Small intestine (tissue), 7 donors: ENCODE measurements around the gene NDUFB3. TPM values are rescaled to one million over a fixed set of nuclear protein-coding genes. Genes with fewer than 3 reads are reported as not detected.

Source experiments
- DNase-seq, 2 donors: peaks; one replicate each; pipeline versions ENCODE4 v3.0.0 to v3.0.0-alpha.2; 2013
- FAIRE-seq: peaks from 2 replicates; lab custom pipeline; 2012; peaks lifted over from hg19 to GRCh38; lab: Jason Lieb, UNC
- H3K27ac ChIP-seq, 3 donors: one replicate each; pipeline ENCODE4 v1.5.1; 2013; ENCODE audit warnings: low read length in 2 of 3, mild to moderate bottlenecking in 2 of 3, control low read depth in 1 of 3, inconsistent platforms in 1 of 3, low read depth in 1 of 3, moderate library complexity in 1 of 3
- H3K27me3 ChIP-seq, 3 donors: one replicate each; pipeline ENCODE4 v1.6.1; 2013; ENCODE audit warnings: low read length in 3 of 3, inconsistent platforms in 1 of 3; ENCODE audit not compliant: control insufficient read depth in 3 of 3, insufficient read depth in 3 of 3
- H3K36me3 ChIP-seq, 3 donors: one replicate each; pipeline ENCODE4 v1.6.1; 2013; ENCODE audit warnings: low read length in 3 of 3, inconsistent platforms in 1 of 3, low read depth in 1 of 3, mild to moderate bottlenecking in 1 of 3, moderate library complexity in 1 of 3; ENCODE audit not compliant: control insufficient read depth in 3 of 3, insufficient read depth in 2 of 3
- H3K4me1 ChIP-seq, 3 donors: one replicate each; pipeline ENCODE4 v1.6.1; 2013; ENCODE audit warnings: low read length in 2 of 3, inconsistent platforms in 1 of 3, low read depth in 1 of 3, mild to moderate bottlenecking in 1 of 3, moderate library complexity in 1 of 3; ENCODE audit not compliant: control insufficient read depth in 3 of 3, insufficient read depth in 2 of 3
- H3K4me3 ChIP-seq, 3 donors: one replicate each; pipeline ENCODE4 v1.5.1; 2013; ENCODE audit warnings: low read length in 3 of 3, control low read depth in 1 of 3, inconsistent platforms in 1 of 3, low read depth in 1 of 3, mild to moderate bottlenecking in 1 of 3, moderate library complexity in 1 of 3
- H3K9me3 ChIP-seq, 2 donors: one replicate each; pipeline ENCODE4 v1.6.1; 2013; ENCODE audit warnings: low read depth in 1 of 2, low read length in 1 of 2; ENCODE audit not compliant: control insufficient read depth in 2 of 2, insufficient read depth in 1 of 2
- WGBS, 3 donors: extraction: QIAGEN DNeasy Blood & Tissue Kit; methylation state at CpG; one replicate each; pipeline ENCODE4 v1.1.7; 2013; 5-methylcytosine and 5-hydroxymethylcytosine counted together
- polyA plus RNA-seq, 4 donors: library from polyadenylated mRNA; stranded (reverse) in 3 of 4; unstranded in 1 of 4; fragments of 200-250 nt in 3 of 4; fragments of 120-200 nt in 1 of 4; gene quantifications; one replicate each; pipeline versions ENCODE4 v1.2.1 to v1.2.3, GENCODE V29; 2013
- donor health status: healthy with polysubstance abuse.
- donor health status: control.
- donor health status: control.
- donor health status: Bipolar disorder and iron deficiency.
- donor health status: healthy.

The NDUFB3 gene
- polyA plus RNA-seq, 4 donors, result 81.3 to 174 (median 135) TPM

GRCh38 chr2:201126308-201127151 is 54.7 kb downstream of the NDUFB3 start:
- 4 to 11% (median 5%) methylated on average over 9 of the region's 9 CpGs for WGBS, 3 donors
- peak overlapping the region in 1 of 3 donors; percentile 23 for H3K4me3 ChIP-seq
- H3K27me3 ChIP-seq, result no peaks in the 10 kb centered on the region
- no peak for FAIRE-seq
- peaks cover 26 to 70% (median 49%) of the 10 kb centered on the region in 3 donors for H3K4me1 ChIP-seq
- peaks cover 4 to 21% (median 5%) of the 10 kb centered on the region in 3 donors for H3K36me3 ChIP-seq
- DNase-seq, result peak; percentile 36 to 56
- no peaks in the 10 kb centered on the region for H3K9me3 ChIP-seq
- H3K27ac ChIP-seq, result peak overlapping the region; percentile 80 to 96 (median 81)

DNA sequence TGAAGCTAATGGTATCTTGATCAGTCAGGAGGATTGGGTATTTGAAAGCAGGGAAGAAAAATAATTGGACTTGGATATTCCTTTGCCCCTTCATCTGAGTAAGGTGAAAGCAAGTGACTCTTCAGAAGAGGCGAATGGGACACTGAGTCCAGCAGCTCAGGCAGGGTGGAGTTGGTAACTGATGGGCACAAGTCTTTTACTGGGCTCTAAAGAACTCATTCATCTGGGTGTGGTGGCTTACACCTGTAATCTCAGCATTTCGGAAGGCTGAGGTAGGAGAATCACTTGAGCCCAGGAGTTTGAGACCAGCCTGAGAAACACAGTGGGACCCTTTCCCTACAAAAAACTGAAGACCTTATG is 55.3 kb downstream of the NDUFB3 start:
- peak overlapping the region in 1 of 3 donors; percentile 23 for H3K4me3 ChIP-seq
- peak in 1 of 2 donors; percentile 84 for DNase-seq
- 8 to 42% (median 22%) methylated on average over 2 of the region's 2 CpGs for WGBS, 3 donors
- H3K36me3 ChIP-seq, result peaks cover 4 to 23% (median 5%) of the 10 kb centered on the region in 3 donors
- no peak for FAIRE-seq
- H3K9me3 ChIP-seq, result no peaks in the 10 kb centered on the region
- no peaks in the 10 kb centered on the region for H3K27me3 ChIP-seq
- H3K27ac ChIP-seq, result peak overlapping the region; percentile 80 to 96 (median 81)
- peaks cover 26 to 71% (median 52%) of the 10 kb centered on the region in 3 donors for H3K4me1 ChIP-seq

GRCh38 chr2:201127570-201127969 is 55.8 kb downstream of the NDUFB3 start:
- Histone ChIP-seq H3K27ac (peak overlapping the region; percentile 80 to 96 (median 81)), H3K27me3 (no peaks in the 10 kb centered on the region), H3K9me3 (no peaks in the 10 kb centered on the region), H3K4me3 (peak overlapping the region in 1 of 3 donors; percentile 21), H3K4me1 (peaks cover 22 to 70% (median 48%) of the 10 kb centered on the region in 3 donors), H3K36me3 (peaks cover 5 to 21% (median 5%) of the 10 kb centered on the region in 3 donors)
- WGBS, 3 donors, result 27 to 40% (median 28%) methylated on average over 5 of the region's 5 CpGs
- DNase-seq (no peak), FAIRE-seq (no peak)

- DNase-seq, result no peak
- H3K9me3 ChIP-seq, result no peaks in the 10 kb centered on the region
- peaks cover 5 to 22% (median 8%) of the 10 kb centered on the region in 3 donors for H3K36me3 ChIP-seq
- H3K27me3 ChIP-seq, result no peaks in the 10 kb centered on the region
- no peak overlapping the region for H3K4me3 ChIP-seq
- 73 to 80% (median 76%) methylated on average over 1 of the region's 1 CpG for WGBS, 3 donors
- H3K27ac ChIP-seq, result peak overlapping the region in 1 of 3 donors; percentile 96
- FAIRE-seq, result no peak
- peaks cover 20 to 67% (median 45%) of the 10 kb centered on the region in 3 donors for H3K4me1 ChIP-seq
These were observed 56.2 kb downstream of the NDUFB3 start for GRCh38 chr2:201128033-201128432.

DNA sequence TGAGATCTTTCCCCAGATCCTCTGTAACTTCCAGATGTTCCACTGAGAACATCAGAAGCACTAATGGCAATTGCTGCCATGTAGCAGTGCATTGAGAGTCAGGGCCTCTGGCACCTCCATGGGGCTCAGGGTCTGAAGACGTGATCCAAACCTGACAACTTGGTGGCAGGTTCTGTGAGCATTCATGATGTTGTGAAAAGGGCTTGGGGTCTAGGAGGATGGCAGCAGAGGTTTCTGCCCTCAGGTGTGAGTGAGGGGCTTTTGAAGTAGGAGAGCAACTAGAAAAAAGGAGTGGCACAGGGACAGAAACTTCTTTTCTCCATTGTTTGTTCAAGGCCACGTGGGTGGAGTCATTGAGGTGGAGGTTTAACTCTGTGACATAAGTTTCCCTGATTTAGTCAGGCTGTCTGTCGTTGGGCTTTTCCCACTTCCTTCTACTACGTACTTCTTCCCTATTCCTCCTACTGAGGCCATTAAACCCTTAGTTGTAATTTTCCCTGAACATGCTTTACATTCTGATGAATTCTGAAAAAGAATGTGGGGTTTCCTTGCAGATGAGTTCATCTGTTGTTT is 57.2 kb downstream of the NDUFB3 start:
- H3K9me3 ChIP-seq, result no peaks in the 10 kb centered on the region
- H3K27ac ChIP-seq, result peak overlapping the region; percentile 53 to 88 (median 75)
- DNase-seq, result peak; percentile 77 to 78
- H3K4me1 ChIP-seq, result peaks cover 14 to 59% (median 40%) of the 10 kb centered on the region in 3 donors
- H3K27me3 ChIP-seq, result no peaks in the 10 kb centered on the region
- H3K36me3 ChIP-seq, result peaks cover 4 to 32% (median 11%) of the 10 kb centered on the region in 3 donors
- no peak overlapping the region for H3K4me3 ChIP-seq
- FAIRE-seq, result no peak
- 17 to 19% (median 18%) methylated on average over 4 of the region's 4 CpGs for WGBS, 3 donors

DNA sequence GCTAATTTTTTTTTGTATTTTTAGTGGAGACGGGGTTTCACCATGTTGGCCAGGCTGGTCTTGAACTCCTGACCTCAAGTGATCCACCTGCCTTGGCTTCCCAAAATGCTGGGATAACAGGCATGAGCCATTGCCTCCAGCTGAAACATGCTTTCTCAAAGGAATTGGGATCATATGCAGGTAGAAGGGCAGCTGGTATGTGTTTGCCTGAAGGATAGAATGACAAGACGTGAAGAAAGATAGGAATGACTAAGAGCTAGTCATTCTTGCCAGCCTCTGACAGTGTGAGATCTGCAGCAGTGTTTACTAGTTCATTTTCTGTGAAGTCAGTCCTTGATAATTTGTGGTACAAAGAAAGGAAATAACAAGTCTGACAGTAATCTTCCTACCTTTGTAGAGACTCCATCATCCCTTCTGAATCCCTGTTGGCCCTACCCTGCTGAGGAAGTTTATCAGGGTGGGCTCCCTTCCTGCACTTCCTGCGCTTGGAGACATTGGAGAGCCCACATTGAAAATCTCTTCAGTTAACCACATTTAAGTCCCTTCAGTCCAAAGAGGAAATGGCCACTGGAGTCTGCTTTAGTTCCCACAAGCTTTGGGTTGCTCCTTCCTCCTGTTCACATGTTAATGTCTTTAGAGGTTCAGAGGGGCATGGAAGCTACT is 58.9 kb downstream of the NDUFB3 start:
- FAIRE-seq (no peak), DNase-seq (no peak)
- Histone ChIP-seq H3K27ac (peak overlapping the region in 2 of 3 donors; percentile 52 to 90), H3K9me3 (no peaks in the 10 kb centered on the region), H3K4me1 (peaks cover 14 to 43% (median 34%) of the 10 kb centered on the region in 3 donors), H3K27me3 (no peaks in the 10 kb centered on the region), H3K4me3 (peak overlapping the region in 1 of 3 donors; percentile 10), H3K36me3 (peaks cover 8 to 35% (median 17%) of the 10 kb centered on the region in 3 donors)
- WGBS, 3 donors, result 47 to 77% (median 66%) methylated on average over 3 of the region's 3 CpGs

- Histone ChIP-seq H3K4me3 (no peak overlapping the region), H3K4me1 (peaks cover 8 to 26% (median 21%) of the 10 kb centered on the region in 3 donors), H3K27ac (peak overlapping the region in 1 of 3 donors; percentile 19), H3K27me3 (no peaks in the 10 kb centered on the region), H3K36me3 (peaks cover 15 to 50% (median 33%) of the 10 kb centered on the region in 3 donors), H3K9me3 (no peaks in the 10 kb centered on the region)
- 42 to 61% (median 56%) methylated on average over 1 of the region's 1 CpG for WGBS, 3 donors
- DNase-seq (no peak), FAIRE-seq (no peak)
These were observed 60.7 kb downstream of the NDUFB3 start for GRCh38 chr2:201132518-201132917.
